Erythroblast (primary cell): ENCODE data around the gene ACCS.

Source experiments
- DNase-seq, 2 experiments: peaks; one replicate each; lab custom pipeline; 2025; lab: John Stamatoyannopoulos, UW
- GATA1 ChIP-seq: IDR thresholded peaks from 2 replicates; pipeline ENCODE4 v1.6.1; 2011; ENCODE audit warnings: low read depth, mild to moderate bottlenecking, control low read depth, low read length, moderate library complexity
- POLR2A ChIP-seq: IDR thresholded peaks from 2 replicates; pipeline ENCODE4 v1.6.1; 2011; ENCODE audit warnings: mild to moderate bottlenecking, low read length

The ACCS gene

DNA sequence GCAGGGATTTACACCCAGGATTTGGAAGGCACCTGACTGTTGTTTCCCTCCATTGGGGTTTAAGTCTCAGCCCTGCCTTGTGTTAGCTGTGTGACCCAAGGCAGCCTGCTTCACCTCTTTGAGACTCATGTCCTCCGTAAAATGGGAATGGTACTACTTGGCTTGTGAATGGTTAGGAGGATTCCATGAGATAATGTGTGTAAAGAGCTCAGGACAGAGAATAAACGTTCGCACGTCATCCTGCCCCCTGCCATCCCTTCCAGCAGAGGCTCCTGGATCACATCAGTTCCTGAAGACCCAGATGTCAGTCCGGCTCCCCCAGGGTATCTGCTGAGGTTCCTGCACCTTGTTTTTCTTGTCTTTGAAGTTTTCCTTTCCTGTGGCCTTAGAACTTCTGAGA lies 35.1 kb upstream of the ACCS start:
- TF ChIP-seq POLR2A: peak; percentile 36
- TF ChIP-seq GATA1: no peak
- no peak for DNase-seq

GRCh38 chr11:44031549-44031948 lies 34.5 kb upstream of the ACCS start:
- no peak for TF ChIP-seq GATA1
- TF ChIP-seq POLR2A: no peak
- no peak for DNase-seq

DNA sequence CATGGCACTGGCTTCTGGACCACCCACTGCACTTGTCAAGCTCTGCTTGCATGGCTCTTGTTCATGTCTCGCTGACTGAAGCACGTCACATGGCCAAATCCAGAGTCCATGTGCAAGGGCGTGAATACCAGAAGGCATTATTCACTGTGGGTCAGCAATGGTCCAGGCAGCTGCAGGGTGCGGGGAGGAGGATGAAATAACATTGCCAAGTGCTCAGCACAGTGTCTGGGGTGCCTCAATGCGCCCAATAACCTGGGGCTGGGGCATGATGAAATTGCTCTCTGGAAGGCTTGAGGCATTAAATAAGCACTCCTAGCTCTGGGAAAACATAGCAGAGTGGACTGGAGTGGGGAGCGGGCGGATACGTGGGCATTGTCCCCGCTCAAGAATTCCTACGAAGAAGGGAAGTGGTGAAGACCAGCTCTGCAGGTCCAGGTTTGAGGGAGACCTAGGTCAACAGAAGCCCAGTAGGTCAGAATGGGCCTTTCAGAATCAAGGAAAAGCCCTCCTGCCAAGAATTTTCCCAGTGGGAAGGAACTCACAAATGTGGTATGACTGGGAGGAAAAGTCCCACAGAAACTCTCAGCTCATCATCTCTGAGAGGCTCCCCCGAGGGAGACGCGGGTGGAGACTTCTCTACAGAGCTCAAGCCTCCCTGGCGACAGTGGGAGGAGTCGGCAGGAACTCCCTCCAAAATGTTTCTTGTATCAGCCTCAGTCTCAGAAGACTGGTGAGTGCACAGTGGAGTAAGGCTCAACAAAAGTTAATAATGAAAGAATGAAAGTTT lies 33.6 kb upstream of the ACCS start:
- DNase-seq: no peak
- TF ChIP-seq POLR2A (no peak), GATA1 (no peak)

DNA sequence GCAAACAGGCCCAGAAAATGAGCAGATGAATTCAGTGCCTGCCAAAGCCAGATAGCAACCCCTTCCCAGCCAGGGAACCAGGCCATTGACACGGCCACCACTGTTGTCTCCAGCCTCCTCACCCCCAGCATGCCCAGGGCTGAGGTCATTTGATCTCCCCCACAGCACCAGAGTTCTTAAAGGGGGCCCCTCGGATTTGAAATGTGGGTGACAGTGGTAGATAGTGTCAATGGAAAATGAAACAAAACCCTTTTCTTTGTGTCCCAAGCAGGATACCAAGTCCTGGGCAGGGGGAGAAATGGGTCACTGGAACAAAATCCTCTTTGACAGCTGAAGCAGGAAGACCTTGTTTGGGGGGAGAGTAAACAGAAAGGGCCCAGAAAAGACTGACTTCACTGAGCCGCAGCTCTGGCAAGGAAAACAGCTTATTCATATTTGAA lies 32.6 kb upstream of the ACCS start:
- DNase-seq: no peak
- TF ChIP-seq POLR2A (no peak), GATA1 (no peak)

DNA sequence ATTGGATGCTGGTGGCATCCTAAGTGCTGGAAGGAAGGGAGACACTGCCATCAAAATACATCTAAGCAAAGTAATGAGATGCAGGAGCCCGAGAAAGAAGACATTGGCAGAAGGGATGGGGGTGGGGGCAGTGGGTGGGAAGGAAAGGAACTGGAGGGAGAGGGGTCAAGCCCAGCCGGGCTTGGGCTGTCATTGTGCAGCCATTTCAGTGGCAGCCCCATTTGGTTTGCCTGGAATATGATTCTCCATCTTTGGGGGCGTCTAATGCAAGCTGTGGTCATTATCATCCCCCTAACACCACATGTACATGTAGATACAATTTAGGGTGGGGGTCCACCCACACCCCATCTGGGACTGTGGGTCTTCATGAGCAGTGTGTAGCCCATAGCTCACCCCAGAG lies 32.2 kb upstream of the ACCS start:
- TF ChIP-seq POLR2A: no peak
- TF ChIP-seq GATA1: no peak
- DNase-seq: no peak

GRCh38 chr11:44034639-44035038 lies 31.4 kb upstream of the ACCS start:
- no peak for DNase-seq
- TF ChIP-seq GATA1: no peak
- TF ChIP-seq POLR2A: no peak

DNA sequence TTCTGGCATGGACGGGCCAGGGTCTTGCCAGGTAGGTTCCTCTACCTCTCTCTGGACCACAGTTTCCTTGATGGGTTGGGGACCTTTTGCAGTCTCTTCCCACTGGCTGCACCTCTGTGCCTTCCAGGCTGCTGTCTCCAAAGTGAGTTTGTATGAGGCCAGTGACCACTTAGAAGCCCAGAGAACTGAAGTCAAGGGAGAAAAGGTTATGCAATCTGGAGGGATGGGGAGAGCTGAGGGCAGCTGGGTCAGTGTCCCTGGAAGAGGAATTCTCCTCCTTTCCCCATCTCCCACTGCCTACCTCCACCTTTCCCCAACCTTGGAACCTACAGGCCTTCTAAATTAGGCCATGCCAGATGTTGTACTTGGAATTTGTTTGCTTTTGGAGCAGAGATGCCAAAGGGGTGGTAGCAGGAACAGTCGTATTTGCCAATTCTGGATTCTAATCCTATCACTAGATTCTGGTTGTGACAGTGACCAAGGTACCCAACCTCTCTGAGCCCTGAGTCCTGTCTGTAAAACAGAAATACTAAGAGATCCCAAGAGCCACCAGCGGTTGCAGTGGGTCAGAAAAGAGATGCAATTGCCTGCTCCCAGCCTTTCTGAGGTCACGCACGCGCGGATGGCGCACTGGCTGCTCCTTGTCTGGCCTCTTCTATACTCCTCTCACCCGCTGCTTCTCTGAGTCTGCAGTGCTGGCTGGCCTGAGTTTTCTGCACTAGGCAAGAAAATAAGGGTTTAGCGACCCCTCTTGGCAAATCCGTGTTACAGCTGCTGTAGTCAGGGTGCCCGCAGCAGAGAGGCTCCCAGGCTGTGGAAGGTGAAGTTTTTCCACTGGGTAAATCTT lies 29.0 kb upstream of the ACCS start:
- TF ChIP-seq GATA1 (no peak), POLR2A (no peak)
- peak; percentile 60 to 65 for DNase-seq

DNA sequence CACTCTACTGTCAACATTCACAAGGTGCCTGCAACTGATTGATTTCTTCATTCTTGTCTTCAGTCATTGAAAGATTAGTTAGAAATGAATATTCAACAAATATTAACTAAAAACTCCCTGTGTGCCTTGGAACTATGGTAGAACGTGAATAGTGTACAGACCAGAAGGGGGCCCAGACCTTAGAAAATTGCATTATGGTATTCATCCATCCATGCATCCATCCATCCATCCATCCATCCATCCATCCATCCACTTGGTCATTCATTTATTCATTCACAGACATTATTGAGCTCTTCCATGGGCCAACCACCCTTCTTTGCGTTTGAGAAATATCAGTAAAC lies 28.4 kb upstream of the ACCS start:
- TF ChIP-seq GATA1 (no peak), POLR2A (no peak)
- no peak for DNase-seq

GRCh38 chr11:44043157-44043556 lies 22.9 kb upstream of the ACCS start:
- no peak for DNase-seq
- no peak for TF ChIP-seq POLR2A
- TF ChIP-seq GATA1: no peak

- TF ChIP-seq GATA1 (no peak), POLR2A (no peak)
These were observed 19.9 kb upstream of the ACCS start for GRCh38 chr11:44046182-44046581.

DNA sequence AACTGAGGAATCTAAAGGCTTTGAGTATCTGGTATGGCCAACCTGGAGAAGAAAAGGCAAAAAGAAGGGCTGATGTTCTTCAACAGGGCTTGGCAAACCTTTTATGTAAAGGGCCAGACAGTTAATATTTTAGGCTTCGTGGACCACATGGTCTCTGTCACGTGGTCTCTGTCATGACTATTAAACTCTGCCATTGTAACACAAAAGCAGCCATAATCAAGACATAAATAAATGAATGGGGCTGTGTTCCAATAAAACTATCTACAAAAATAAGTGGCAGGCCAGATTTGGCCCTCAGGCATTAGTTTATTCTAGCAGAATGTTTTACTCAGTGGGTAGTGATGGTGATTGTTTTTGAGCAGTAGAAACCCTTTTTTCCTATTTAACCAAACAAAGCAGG lies 18.8 kb upstream of the ACCS start:
- DNase-seq: no peak
- no peak for TF ChIP-seq GATA1
- no peak for TF ChIP-seq POLR2A

More at GRCh38 chr11:44046182-44046581, 19.9 kb upstream of the ACCS start:
- DNase-seq: no peak

DNA sequence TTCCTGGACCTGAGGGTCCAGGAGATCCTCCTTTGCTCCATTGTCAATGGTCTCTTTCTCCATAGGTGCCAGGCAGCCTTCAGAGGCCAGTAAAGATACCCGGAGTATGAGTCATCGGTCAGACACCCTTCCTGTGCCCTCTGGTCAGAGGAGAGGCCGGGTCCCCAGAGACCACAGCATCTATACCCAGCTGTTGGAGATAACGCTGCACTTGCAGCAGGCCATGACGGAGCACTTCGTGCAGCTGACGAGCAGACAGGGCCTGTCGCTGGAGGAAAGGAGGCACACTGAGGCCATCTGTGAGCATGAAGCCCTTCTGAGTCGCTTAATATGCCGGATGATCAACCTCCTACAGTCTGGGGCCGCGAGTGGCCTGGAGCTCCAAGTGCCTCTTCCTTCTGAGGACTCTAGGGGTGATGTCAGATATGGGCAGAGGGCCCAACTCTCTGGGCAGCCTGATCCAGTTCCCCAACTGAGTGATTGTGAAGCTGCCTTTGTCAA lies 18.1 kb upstream of the ACCS start, which contains the start of gene ACCSL:
Gene ACCSL, plus strand, starts transcription at position 51 of the 501 bp plus-strand sequence. Its CDS starts 56 bp downstream, at position 107.
- TF ChIP-seq POLR2A: no peak
- TF ChIP-seq GATA1: no peak
- DNase-seq: no peak

- no peak for TF ChIP-seq GATA1
- TF ChIP-seq POLR2A: no peak
- no peak for DNase-seq
These were observed 16.2 kb upstream of the ACCS start for GRCh38 chr11:44049832-44050231.

- no peak for DNase-seq
- TF ChIP-seq GATA1 (no peak), POLR2A (no peak)
These were observed 14.9 kb upstream of the ACCS start for GRCh38 chr11:44051171-44051570.
